ENCODE data around the gene CDK6.
A peak's percentile ranks its signal among the peaks of the same experiment; 100 is the strongest.
"Not testable (repeated sequence)": the region's sequence is repeated elsewhere in the genome, so short reads cannot be mapped to it uniquely, and the experiment has no call there.

CDK6 gene

GRCh38 chr7:92612501-92612900 lies 223.9 kb downstream of the CDK6 start:
- no peak for DNase-seq (ENCODE audit: insufficient read length, low spot score)
- no peak for FAIRE-seq
- TF ChIP-seq, protein P1, sequence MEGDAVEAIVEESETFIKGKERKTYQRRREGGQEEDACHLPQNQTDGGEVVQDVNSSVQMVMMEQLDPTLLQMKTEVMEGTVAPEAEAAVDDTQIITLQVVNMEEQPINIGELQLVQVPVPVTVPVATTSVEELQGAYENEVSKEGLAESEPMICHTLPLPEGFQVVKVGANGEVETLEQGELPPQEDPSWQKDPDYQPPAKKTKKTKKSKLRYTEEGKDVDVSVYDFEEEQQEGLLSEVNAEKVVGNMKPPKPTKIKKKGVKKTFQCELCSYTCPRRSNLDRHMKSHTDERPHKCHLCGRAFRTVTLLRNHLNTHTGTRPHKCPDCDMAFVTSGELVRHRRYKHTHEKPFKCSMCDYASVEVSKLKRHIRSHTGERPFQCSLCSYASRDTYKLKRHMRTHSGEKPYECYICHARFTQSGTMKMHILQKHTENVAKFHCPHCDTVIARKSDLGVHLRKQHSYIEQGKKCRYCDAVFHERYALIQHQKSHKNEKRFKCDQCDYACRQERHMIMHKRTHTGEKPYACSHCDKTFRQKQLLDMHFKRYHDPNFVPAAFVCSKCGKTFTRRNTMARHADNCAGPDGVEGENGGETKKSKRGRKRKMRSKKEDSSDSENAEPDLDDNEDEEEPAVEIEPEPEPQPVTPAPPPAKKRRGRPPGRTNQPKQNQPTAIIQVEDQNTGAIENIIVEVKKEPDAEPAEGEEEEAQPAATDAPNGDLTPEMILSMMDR (IDR thresholded peaks at IDR 0.05; ENCODE audit: insufficient read depth, missing control alignments): no peak

DNA sequence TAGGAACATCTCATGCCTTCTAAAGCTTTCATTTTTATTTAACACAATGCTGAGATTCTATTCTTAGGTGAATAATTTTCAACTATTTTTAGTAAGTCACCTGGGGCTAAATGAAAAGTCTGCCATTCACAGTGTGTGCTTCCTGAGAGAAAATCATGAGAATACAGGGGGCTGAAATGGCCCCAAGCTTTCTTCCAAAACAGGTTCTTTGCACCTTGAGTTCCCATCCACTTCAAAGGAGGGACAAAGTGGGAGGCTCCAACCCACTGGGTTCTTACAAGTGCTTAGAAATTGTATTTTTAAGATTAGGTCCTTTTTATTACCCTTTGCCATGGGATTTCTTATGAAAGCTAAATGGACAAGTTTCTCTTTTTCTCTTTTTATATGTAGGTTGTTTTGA lies 224.6 kb downstream of the CDK6 start:
- no peak for DNase-seq (ENCODE audit: insufficient read length, low spot score)
- no peak for FAIRE-seq
- TF ChIP-seq, protein P1 (IDR thresholded peaks at IDR 0.05; ENCODE audit: insufficient read depth, missing control alignments): no peak

DNA sequence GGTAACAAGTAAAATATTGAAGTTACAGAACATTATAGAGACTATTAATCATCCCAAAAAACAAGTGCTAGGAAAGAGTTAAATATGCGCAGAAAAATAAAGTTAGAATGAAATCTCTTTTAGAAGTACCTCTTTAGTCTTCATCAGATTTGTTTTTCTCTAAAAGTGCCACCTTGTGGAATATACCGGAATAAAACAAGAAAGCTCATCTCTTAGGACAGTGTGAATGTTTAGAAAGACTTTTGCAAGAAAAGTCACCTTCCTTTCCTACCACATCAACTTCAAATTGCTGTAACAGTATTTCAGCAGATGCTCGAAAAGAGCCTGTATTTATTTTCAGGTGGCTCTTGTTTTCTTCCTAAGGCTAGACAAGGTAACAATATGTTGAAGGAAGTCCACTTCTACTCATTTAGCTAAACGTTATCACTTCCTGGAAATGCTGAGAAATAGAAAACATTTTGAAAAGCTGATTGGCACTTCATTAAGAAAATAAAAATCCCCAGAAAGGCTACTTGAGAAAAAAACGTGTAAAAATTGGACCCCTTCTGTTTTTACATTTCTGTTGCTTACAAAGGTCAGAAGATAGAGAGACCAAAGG lies 226.4 kb downstream of the CDK6 start:
- no peak for FAIRE-seq
- TF ChIP-seq, protein P1 (IDR thresholded peaks at IDR 0.05; ENCODE audit: insufficient read depth, missing control alignments): peak; percentile 36
- no peak for DNase-seq (ENCODE audit: insufficient read length, low spot score)

- FAIRE-seq (no peak), DNase-seq (ENCODE audit: insufficient read length, low spot score) (no peak)
- TF ChIP-seq, protein P1 (IDR thresholded peaks at IDR 0.05; ENCODE audit: insufficient read depth, missing control alignments): no peak
These were observed 227.7 kb downstream of the CDK6 start for GRCh38 chr7:92608380-92609322.

DNA sequence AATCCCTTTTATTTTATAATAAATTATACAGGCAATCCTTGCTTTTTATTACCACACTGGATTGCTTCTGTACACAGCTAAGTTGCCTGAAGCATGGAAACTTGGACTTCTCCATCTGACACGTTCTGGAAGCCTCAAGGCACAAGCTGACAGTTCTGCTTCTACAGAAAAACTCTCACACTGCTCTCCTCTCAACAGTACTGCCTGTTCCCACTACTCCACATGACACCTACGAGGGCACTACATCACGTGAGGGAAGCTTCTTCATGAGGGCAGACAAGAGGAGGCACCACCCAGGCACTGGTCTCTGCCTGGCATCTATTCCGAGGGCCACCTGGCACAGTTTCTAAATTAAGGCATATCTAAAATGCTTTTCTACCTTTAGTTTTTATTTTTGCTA lies 229.4 kb downstream of the CDK6 start:
- FAIRE-seq: no peak
- no peak for DNase-seq (ENCODE audit: insufficient read length, low spot score)
- TF ChIP-seq, protein P1 (IDR thresholded peaks at IDR 0.05; ENCODE audit: insufficient read depth, missing control alignments): no peak

DNA sequence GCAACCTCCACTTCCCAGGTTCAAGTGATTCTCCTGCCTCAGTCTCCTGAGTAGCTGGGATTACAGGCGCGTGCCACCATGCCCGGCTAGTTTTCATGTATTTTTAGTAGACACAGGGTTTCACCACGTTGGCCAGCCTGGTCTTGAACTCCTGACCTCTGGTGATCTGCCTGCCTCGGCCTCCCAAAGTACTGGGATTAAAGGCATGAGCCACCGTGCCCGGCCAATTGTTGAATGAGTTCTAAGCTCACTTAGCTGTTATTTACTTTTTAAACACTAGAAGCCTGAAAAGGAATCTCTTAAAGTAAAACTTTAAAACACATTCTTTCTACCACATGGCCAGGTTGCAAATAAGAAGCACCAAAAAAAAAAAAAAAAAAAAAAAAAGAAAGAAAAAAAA lies 231.9 kb downstream of the CDK6 start:
- DNase-seq (ENCODE audit: insufficient read length, low spot score); FAIRE-seq: not testable (repeated sequence)

GRCh38 chr7:92603089-92603445 lies 233.3 kb downstream of the CDK6 start:
- DNase-seq (ENCODE audit: insufficient read length, low spot score) (no peak), FAIRE-seq (no peak)
- TF ChIP-seq, protein P1 (IDR thresholded peaks at IDR 0.05; ENCODE audit: insufficient read depth, missing control alignments): no peak

Measured in D721Med (cell line).